Mucosa of descending colon (tissue), 3 donors: ENCODE results near the gene TOPBP1. TPM values are rescaled to one million over a fixed set of nuclear protein-coding genes. Genes with fewer than 3 reads are reported as not detected.
A peak's percentile ranks its signal among the peaks of the same experiment; 100 is the strongest.

Experiments
- ATAC-seq: fragments of 200-7000 bp; cut with Tn5 transposase; one replicate; pipeline ENCODE4 v1.9.1; 2020; ENCODE audit warnings: mild to moderate bottlenecking, moderate library complexity
- DNase-seq, 3 donors: peaks; one replicate each; pipeline ENCODE4 v3.0.0-alpha.2; 2020
- H3K36me3 ChIP-seq: fragments of 200-600 bp; one replicate; pipeline ENCODE4 v1.8.0; 2021; ENCODE audit warnings: low read depth, mild to moderate bottlenecking
- H3K4me1 ChIP-seq: fragments of 200-600 bp; one replicate; pipeline ENCODE4 v1.8.0; 2021; ENCODE audit warnings: low read depth, mild to moderate bottlenecking
- H3K4me3 ChIP-seq: fragments of 200-600 bp; one replicate; pipeline ENCODE4 v1.8.0; 2021; ENCODE audit warnings: mild to moderate bottlenecking
- H3K9me3 ChIP-seq: fragments of 200-600 bp; one replicate; pipeline ENCODE4 v1.8.0; 2021; ENCODE audit warnings: mild to moderate bottlenecking
- CTCF ChIP-seq: fragments of 200-600 bp; IDR thresholded peaks from one replicate; pipeline ENCODE4 v1.8.0; 2022; ENCODE audit warnings: antibody characterized with exemption, mild to moderate bottlenecking
- intact Hi-C, 2 donors: fragments of 100-400 bp; cut with DNase I in 1 of 2; cut with micrococcal nuclease in 1 of 2; formaldehyde crosslinking; loops; one replicate each; pipeline versions ENCODE4 v1.11.0 to v1.11.1; 2022; cut with DNase I, micrococcal nuclease
- total RNA-seq, 3 donors: library from RNA; stranded (reverse); fragmentation: NEBNext Ultra II Directional in 2 of 3; extraction: Animal tissue kit (Norgen Biotek cat#: 25700) in 2 of 3; gene quantifications; one replicate each; pipeline versions ENCODE4 v1.2.1 to v1.2.4, GENCODE V29; 2021 to 2023
- donor health status: DM: no; HTN: no; CAD: no; lungs with moderate emphysema.
- donor health status: DM: no; HTN: no; CAD: no.
- donor health status: DM: no; HTN: yes; CAD: no.

The TOPBP1 gene
- total RNA-seq, 3 donors from 2014 or later: 22.8 to 31.7 (median 23.9) TPM

GRCh38 chr3:133578548-133579191 lies 83.1 kb downstream of the TOPBP1 start:
- peak; percentile 8 for TF ChIP-seq CTCF
- Histone ChIP-seq H3K4me3 (no peak overlapping the region), H3K4me1 (peaks cover 7% of the 10 kb centered on the region), H3K36me3 (no peaks in the 10 kb centered on the region), H3K9me3 (no peaks in the 10 kb centered on the region)
- DNase-seq: no peak
- ATAC-seq: peak; percentile 12
- intact Hi-C loops: loop anchor here in 1 of 2 donors (10.0 kb wide), 1 partner anchor 854 kb away; the partner anchor contains the start of gene NPHP3

GRCh38 chr3:133576169-133576568 lies 85.6 kb downstream of the TOPBP1 start:
- Histone ChIP-seq H3K4me3 (no peak overlapping the region), H3K9me3 (no peaks in the 10 kb centered on the region), H3K4me1 (peaks cover 16% of the 10 kb centered on the region), H3K36me3 (peaks cover 5% of the 10 kb centered on the region)
- TF ChIP-seq CTCF: no peak
- DNase-seq (no peak), ATAC-seq (no peak)
- intact Hi-C loops: loop anchor here in 1 of 2 donors (10.0 kb wide), 1 partner anchor 851 kb away; the partner anchor contains the start of gene NPHP3

- H3K4me1 ChIP-seq: peaks cover 16% of the 10 kb centered on the region
- H3K9me3 ChIP-seq: no peaks in the 10 kb centered on the region
- H3K4me3 ChIP-seq: peak overlapping the region; percentile 75
- intact Hi-C loops: loop anchor here in 1 of 2 donors (10.0 kb wide), 1 partner anchor 850 kb away; the partner anchor contains the start of gene NPHP3
- TF ChIP-seq CTCF: no peak
- DNase-seq: no peak
- ATAC-seq: no peak
- peaks cover 5% of the 10 kb centered on the region for H3K36me3 ChIP-seq
Observed at GRCh38 chr3:133575086-133575485, 86.7 kb downstream of the TOPBP1 start.

GRCh38 chr3:133574260-133574881 lies 87.4 kb downstream of the TOPBP1 start:
- Histone ChIP-seq H3K36me3 (peaks cover 5% of the 10 kb centered on the region), H3K4me3 (peak overlapping the region; percentile 75), H3K9me3 (no peaks in the 10 kb centered on the region), H3K4me1 (peaks cover 16% of the 10 kb centered on the region)
- TF ChIP-seq CTCF: no peak
- intact Hi-C loops: loop anchor here in 1 of 2 donors (10.0 kb wide), 1 partner anchor 850 kb away; the partner anchor contains the start of gene NPHP3
- DNase-seq (peak; percentile 74 to 88 (median 86)), ATAC-seq (peak; percentile 48)

GRCh38 chr3:133573629-133574194 lies 88.0 kb downstream of the TOPBP1 start, which contains the start of gene CDV3:
CDV3 (plus strand) TSS chr3:133573686; CDS start chr3:133574045, 359 bp downstream.
- no peak for DNase-seq
- peaks cover 16% of the 10 kb centered on the region for H3K4me1 ChIP-seq
- intact Hi-C loops: loop anchor here in 1 of 2 donors (10.0 kb wide), 1 partner anchor 849 kb away; the partner anchor contains the start of gene NPHP3

More at GRCh38 chr3:133573629-133574194, 88.0 kb downstream of the TOPBP1 start, which contains the start of gene CDV3:
- H3K9me3 ChIP-seq: no peaks in the 10 kb centered on the region
- H3K36me3 ChIP-seq: peaks cover 5% of the 10 kb centered on the region
- peak; percentile 46 for ATAC-seq
- peak within 1 kb of the TSS; percentile 75 for H3K4me3 ChIP-seq
- TF ChIP-seq CTCF: no peak
